K562 (cell line): ENCODE measurements around the gene EVA1B. TPM values are rescaled to one million over a fixed set of nuclear protein-coding genes. Genes with fewer than 3 reads are reported as not detected.

Experiments
- BHLHE40 ChIP-seq: IDR thresholded peaks from 2 replicates; pipeline ENCODE4 v1.6.1; 2011; ENCODE audit warnings: low read length, improper control_type of control experiment
- CBFA2T3 ChIP-seq: fragments of 450-650 bp; IDR thresholded peaks from 2 replicates; pipeline ENCODE4 v1.6.1; 2017
- E2F3 ChIP-seq: fragments of 250-450 bp; sonication (Bioruptor Pico); IDR thresholded peaks from 2 replicates; pipeline ENCODE4 v1.4.0; 2020; ENCODE audit warnings: mild to moderate bottlenecking
- FIP1L1 ChIP-seq: fragments of 200-400 bp; formaldehyde crosslinking; IDR thresholded peaks from 2 replicates; pipeline ENCODE4 v1.6.1; 2018; ENCODE audit warnings: mild to moderate bottlenecking, low read depth, low read length; ENCODE audit not compliant: poor library complexity, severe bottlenecking
- FOS ChIP-seq: IDR thresholded peaks from 3 replicates; pipeline ENCODE4 v1.6.1; 2011; ENCODE audit not compliant: insufficient read length; ENCODE audit errors: extremely low read depth
- GTF2A2 ChIP-seq: IDR thresholded peaks from 2 replicates; pipeline ENCODE4 v1.6.1; 2016; ENCODE audit warnings: mild to moderate bottlenecking, missing genetic modification characterization, missing compliant biosample characterization
- HDAC2 ChIP-seq: fragments of 450-650 bp; IDR thresholded peaks from 2 replicates; pipeline ENCODE4 v1.6.1; 2016; ENCODE audit warnings: mild to moderate bottlenecking
- HNRNPLL ChIP-seq: fragments of 200-400 bp; formaldehyde crosslinking; IDR thresholded peaks from 2 replicates; pipeline ENCODE4 v1.6.1; 2017; ENCODE audit warnings: low read length, low read depth, mild to moderate bottlenecking; ENCODE audit not compliant: poor library complexity, severe bottlenecking
- KDM5B ChIP-seq: fragments of 200-600 bp; sonication (generic); IDR thresholded peaks from 2 replicates; pipeline ENCODE4 v1.6.1; 2012; ENCODE audit warnings: low read depth, mild to moderate bottlenecking, moderate library complexity, low read length, control low read depth, inconsistent platforms; ENCODE audit not compliant: insufficient replicate concordance
- KHSRP ChIP-seq: fragments of 450-650 bp; IDR thresholded peaks from 2 replicates; pipeline ENCODE4 v1.6.1; 2017
- NFYB ChIP-seq: IDR thresholded peaks from 2 replicates; pipeline ENCODE4 v1.6.1; 2011; ENCODE audit warnings: mild to moderate bottlenecking, moderate library complexity; ENCODE audit not compliant: insufficient read length; ENCODE audit errors: extremely low read depth
- PHTF2 ChIP-seq: fragments of 250-450 bp; sonication (Bioruptor Pico); IDR thresholded peaks from 2 replicates; pipeline ENCODE4 v1.5.0; 2021; ENCODE audit warnings: mild to moderate bottlenecking
- RBM39 ChIP-seq: fragments of 200-400 bp; formaldehyde crosslinking; optimal IDR thresholded peaks from 2 replicates; pipeline ENCODE3; 2018; ENCODE audit warnings: low read depth, low read length
- RCOR1 ChIP-seq, 2 experiments: IDR thresholded peaks; 2 replicates each; pipeline ENCODE4 v1.6.1; 2012; ENCODE audit warnings: low read depth in 2 of 2, low read length in 2 of 2, borderline replicate concordance in 1 of 2, improper control_type of control experiment in 1 of 2
- RFX5 ChIP-seq: IDR thresholded peaks from 2 replicates; pipeline ENCODE4 v1.6.1; 2011; ENCODE audit warnings: low read depth, mild to moderate bottlenecking, improper control_type of control experiment, low read length
- SMARCA5 ChIP-seq: fragments of 450-650 bp; IDR thresholded peaks from 2 replicates; pipeline ENCODE4 v1.6.1; 2016
- TAL1 ChIP-seq: fragments of 450-650 bp; IDR thresholded peaks from 2 replicates; pipeline ENCODE4 v1.6.1; 2016; ENCODE audit warnings: mild to moderate bottlenecking
- TBP ChIP-seq: optimal IDR thresholded peaks from 2 replicates; pipeline ENCODE3; 2011; ENCODE audit warnings: low read depth, low read length, improper control_type of control experiment
- ZNF212 ChIP-seq: fragments of 450-650 bp; formaldehyde crosslinking; IDR thresholded peaks from 2 replicates; pipeline ENCODE4 v1.4.0; 2020; ENCODE audit warnings: mild to moderate bottlenecking
- ZNF274 ChIP-seq: IDR thresholded peaks from 2 replicates; pipeline ENCODE4 v1.6.1; 2011; ENCODE audit warnings: low read depth, mild to moderate bottlenecking, low read length, moderate library complexity, borderline replicate concordance
- ZNF57 ChIP-seq: fragments of 450-650 bp; formaldehyde crosslinking; IDR thresholded peaks from 2 replicates; pipeline ENCODE4 v1.4.0; 2020; ENCODE audit warnings: mild to moderate bottlenecking, moderate library complexity
- ZNF717 ChIP-seq: fragments of 250-450 bp; sonication (Bioruptor Pico); IDR thresholded peaks from 2 replicates; pipeline ENCODE4 v1.5.0; 2021
- polyA plus RNA-seq, 8 experiments: library from polyadenylated mRNA; depleted of rRNA in 4 of 8; stranded (reverse) in 5 of 8; unstranded in 3 of 8; fragments of >200 nt; fragmentation: Nextera tagmentation in 2 of 8; fragmentation: Illumina TruSeq in 1 of 8; extraction: Ambion mirVana in 2 of 8; extraction: Trizol in 1 of 8; gene quantifications; 2 replicates each; pipeline versions ENCODE4 v1.2.1 to v1.2.3, GENCODE V29; 2011 to 2014; ENCODE audit warnings: inconsistent platforms in 1 of 8, missing spikeins in 1 of 8
- total RNA-seq, 7 experiments: library from RNA; depleted of rRNA in 6 of 7; stranded (reverse); fragments of >200 nt in 6 of 7; fragmentation: Illumina TruSeq in 2 of 7; extraction: Trizol in 2 of 7; gene quantifications; 2 replicates each; pipeline versions ENCODE4 v1.2.1 to v1.2.3, GENCODE V29; 2011 to 2021; ENCODE audit warnings: low replicate concordance in 1 of 7
- TF ChIP-seq, protein P1 (sequence below): fragments of 450-650 bp; formaldehyde crosslinking; IDR thresholded peaks from 2 replicates; pipeline ENCODE4 v1.4.0; 2020; ENCODE audit warnings: mild to moderate bottlenecking
- TF ChIP-seq, protein P2 (sequence below): fragments of 450-650 bp; formaldehyde crosslinking; IDR thresholded peaks from 2 replicates; pipeline ENCODE4 v1.4.0; 2020; ENCODE audit warnings: mild to moderate bottlenecking, mixed read lengths
- TF ChIP-seq, protein P3 (sequence below): fragments of 450-650 bp; formaldehyde crosslinking; IDR thresholded peaks from 2 replicates; pipeline ENCODE4 v1.4.0; 2022; ENCODE audit warnings: missing genetic modification characterization
- TF ChIP-seq, protein P4 (sequence below): fragments of 450-650 bp; IDR thresholded peaks from 2 replicates; pipeline ENCODE4 v1.6.1; 2016; ENCODE audit warnings: low read depth, mild to moderate bottlenecking, moderate library complexity
- TF ChIP-seq, protein P5 (sequence below): fragments of 450-650 bp; IDR thresholded peaks from 2 replicates; pipeline ENCODE4 v1.6.1; 2014; ENCODE audit warnings: low read depth, mild to moderate bottlenecking, moderate library complexity, borderline replicate concordance

The EVA1B gene
- total and polyA plus RNA-seq, 9 of the 15 experiments (the other 6 are each of a cell fraction or from before 2014, with no cell fraction given): 0.08 to 65.7 (median 2.4) TPM

DNA sequence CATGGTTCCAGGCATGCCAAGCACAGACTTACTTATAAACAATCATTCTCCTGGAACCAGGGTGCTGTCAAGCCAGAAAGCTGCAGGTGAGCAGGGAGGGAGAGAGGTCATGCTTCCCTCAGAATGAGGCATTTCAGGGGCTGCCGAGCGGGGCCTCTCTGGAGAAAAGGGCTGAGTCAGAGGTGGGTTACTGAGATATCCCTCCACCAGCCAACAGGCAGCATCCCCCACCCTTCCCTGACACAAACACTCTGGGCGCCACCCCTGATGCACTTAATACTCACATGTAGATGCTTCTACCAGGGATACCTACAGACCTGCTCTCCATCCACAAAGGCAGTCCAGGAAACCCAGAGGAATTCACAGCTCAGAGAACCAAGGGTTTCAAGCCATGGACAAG, 49.2 kb upstream of the EVA1B start (continued):
- no peak for TF ChIP-seq HNRNPLL
- TF ChIP-seq FOS: no peak
- TF ChIP-seq E2F3 (CRISPR knock-in tag): no peak
- TF ChIP-seq KDM5B: no peak
- TF ChIP-seq FIP1L1: no peak
- no peak for TF ChIP-seq NFYB
- TF ChIP-seq, protein P1, sequence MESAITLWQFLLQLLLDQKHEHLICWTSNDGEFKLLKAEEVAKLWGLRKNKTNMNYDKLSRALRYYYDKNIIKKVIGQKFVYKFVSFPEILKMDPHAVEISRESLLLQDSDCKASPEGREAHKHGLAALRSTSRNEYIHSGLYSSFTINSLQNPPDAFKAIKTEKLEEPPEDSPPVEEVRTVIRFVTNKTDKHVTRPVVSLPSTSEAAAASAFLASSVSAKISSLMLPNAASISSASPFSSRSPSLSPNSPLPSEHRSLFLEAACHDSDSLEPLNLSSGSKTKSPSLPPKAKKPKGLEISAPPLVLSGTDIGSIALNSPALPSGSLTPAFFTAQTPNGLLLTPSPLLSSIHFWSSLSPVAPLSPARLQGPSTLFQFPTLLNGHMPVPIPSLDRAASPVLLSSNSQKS: no peak
- no peak for TF ChIP-seq ZNF274
- no peak for TF ChIP-seq RFX5
- TF ChIP-seq, protein P2, sequence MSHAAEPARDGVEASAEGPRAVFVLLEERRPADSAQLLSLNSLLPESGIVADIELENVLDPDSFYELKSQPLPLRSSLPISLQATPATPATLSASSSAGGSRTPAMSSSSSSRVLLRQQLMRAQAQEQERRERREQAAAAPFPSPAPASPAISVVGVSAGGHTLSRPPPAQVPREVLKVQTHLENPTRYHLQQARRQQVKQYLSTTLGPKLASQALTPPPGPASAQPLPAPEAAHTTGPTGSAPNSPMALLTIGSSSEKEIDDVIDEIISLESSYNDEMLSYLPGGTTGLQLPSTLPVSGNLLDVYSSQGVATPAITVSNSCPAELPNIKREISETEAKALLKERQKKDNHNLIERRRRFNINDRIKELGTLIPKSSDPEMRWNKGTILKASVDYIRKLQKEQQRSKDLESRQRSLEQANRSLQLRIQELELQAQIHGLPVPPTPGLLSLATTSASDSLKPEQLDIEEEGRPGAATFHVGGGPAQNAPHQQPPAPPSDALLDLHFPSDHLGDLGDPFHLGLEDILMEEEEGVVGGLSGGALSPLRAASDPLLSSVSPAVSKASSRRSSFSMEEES (CRISPR knock-in tag): no peak
- TF ChIP-seq, protein P3, sequence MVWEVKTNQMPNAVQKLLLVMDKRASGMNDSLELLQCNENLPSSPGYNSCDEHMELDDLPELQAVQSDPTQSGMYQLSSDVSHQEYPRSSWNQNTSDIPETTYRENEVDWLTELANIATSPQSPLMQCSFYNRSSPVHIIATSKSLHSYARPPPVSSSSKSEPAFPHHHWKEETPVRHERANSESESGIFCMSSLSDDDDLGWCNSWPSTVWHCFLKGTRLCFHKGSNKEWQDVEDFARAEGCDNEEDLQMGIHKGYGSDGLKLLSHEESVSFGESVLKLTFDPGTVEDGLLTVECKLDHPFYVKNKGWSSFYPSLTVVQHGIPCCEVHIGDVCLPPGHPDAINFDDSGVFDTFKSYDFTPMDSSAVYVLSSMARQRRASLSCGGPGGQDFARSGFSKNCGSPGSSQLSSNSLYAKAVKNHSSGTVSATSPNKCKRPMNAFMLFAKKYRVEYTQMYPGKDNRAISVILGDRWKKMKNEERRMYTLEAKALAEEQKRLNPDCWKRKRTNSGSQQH (CRISPR knock-in tag): no peak
- TF ChIP-seq GTF2A2 (tag): no peak
- TF ChIP-seq ZNF717: no peak
- TF ChIP-seq CBFA2T3: peak; percentile 24
- no peak for TF ChIP-seq ZNF212
- TF ChIP-seq, protein P4, sequence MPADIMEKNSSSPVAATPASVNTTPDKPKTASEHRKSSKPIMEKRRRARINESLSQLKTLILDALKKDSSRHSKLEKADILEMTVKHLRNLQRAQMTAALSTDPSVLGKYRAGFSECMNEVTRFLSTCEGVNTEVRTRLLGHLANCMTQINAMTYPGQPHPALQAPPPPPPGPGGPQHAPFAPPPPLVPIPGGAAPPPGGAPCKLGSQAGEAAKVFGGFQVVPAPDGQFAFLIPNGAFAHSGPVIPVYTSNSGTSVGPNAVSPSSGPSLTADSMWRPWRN: no peak
- peak in 1 of 2 experiments; percentile 34; a peak in 1 of 4 replicates for TF ChIP-seq RCOR1 (IDR thresholded peaks at IDR 0.05; ENCODE audit: borderline replicate concordance in 1 of 2, low read depth in 2 of 2, low read length in 2 of 2)
- no peak for TF ChIP-seq SMARCA5
- no peak for TF ChIP-seq TBP
- TF ChIP-seq RBM39: no peak
- TF ChIP-seq, protein P5, sequence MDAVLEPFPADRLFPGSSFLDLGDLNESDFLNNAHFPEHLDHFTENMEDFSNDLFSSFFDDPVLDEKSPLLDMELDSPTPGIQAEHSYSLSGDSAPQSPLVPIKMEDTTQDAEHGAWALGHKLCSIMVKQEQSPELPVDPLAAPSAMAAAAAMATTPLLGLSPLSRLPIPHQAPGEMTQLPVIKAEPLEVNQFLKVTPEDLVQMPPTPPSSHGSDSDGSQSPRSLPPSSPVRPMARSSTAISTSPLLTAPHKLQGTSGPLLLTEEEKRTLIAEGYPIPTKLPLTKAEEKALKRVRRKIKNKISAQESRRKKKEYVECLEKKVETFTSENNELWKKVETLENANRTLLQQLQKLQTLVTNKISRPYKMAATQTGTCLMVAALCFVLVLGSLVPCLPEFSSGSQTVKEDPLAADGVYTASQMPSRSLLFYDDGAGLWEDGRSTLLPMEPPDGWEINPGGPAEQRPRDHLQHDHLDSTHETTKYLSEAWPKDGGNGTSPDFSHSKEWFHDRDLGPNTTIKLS: no peak; the same call in 1 of the 2 replicates
- TF ChIP-seq HDAC2: no peak
- TF ChIP-seq PHTF2 (CRISPR knock-in tag): no peak
- no peak for TF ChIP-seq ZNF57 (CRISPR knock-in tag)
- no peak for TF ChIP-seq TAL1
- no peak for TF ChIP-seq BHLHE40
- TF ChIP-seq KHSRP: no peak
